Activated T-helper 2 cell treated with anti-CD3 and anti-CD28 coated beads, Interferon-gamma antibody, Interleukin-2, Interleukin-4, amounts not matched to agents 10 μg/mL and 5 μg/mL and 100 μg/mL, durations not matched to agents 14 hours and 24 hours and 36 hours (primary cell): ENCODE results near the gene DHRS7B. TPM values are rescaled to one million over a fixed set of nuclear protein-coding genes. Genes with fewer than 3 reads are reported as not detected.

ENCODE experiments used
- DNase-seq: peaks from one replicate; pipeline ENCODE4 v3.0.0; 2021; ENCODE audit warnings: low spot score
- H3K27ac Mint-ChIP-seq: one replicate; pipeline ENCODE4 v1.8.0; 2021; ENCODE audit warnings: mixed read lengths
- H3K27me3 Mint-ChIP-seq: one replicate; pipeline ENCODE4 v1.8.0; 2021; ENCODE audit warnings: low read depth, mixed read lengths
- H3K36me3 Mint-ChIP-seq: one replicate; pipeline ENCODE4 v1.8.0; 2021; ENCODE audit warnings: low read depth, mixed read lengths
- H3K4me1 Mint-ChIP-seq: one replicate; pipeline ENCODE4 v1.8.0; 2021; ENCODE audit warnings: low read depth, mixed read lengths
- H3K4me3 Mint-ChIP-seq: one replicate; pipeline ENCODE4 v1.8.0; 2021; ENCODE audit warnings: low read depth, mild to moderate bottlenecking, moderate library complexity, mixed read lengths
- H3K9me3 Mint-ChIP-seq: one replicate; pipeline ENCODE4 v1.8.0; 2021; ENCODE audit warnings: mixed read lengths
- intact Hi-C: fragments of 100-400 bp; cut with micrococcal nuclease; formaldehyde crosslinking; loops from one replicate; pipeline ENCODE4 v1.15.1; 2023
- total RNA-seq: library from RNA; stranded (reverse); gene quantifications from 2 replicates; pipeline ENCODE4 v1.2.3, GENCODE V29; 2022

DHRS7B gene
- total RNA-seq, 1 donor from 2014 or later, result 17.7 TPM

DNA sequence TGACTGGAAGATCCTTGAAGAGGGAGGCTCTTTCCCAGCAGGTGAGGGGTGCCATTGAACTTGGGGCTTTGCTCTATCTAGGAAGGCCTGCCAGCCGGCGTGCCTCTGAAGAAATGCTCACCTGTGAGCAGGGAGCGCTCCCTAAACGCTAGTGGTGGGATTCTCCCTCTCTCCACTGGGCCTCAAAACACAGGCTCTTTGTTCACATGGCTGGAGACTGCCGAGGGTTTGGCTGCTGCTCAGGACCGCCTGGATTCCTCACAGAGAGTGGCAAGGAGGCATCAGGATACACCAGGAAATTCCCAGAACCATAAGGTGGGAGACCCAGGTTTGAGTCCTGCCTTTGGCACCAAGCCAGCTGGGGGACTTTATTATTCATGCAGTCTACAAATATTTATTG, 104.8 kb downstream of the DHRS7B start:
- Mint-ChIP-seq H3K27me3 (no peaks in the 10 kb centered on the region), H3K27ac (no peak overlapping the region), H3K9me3 (peaks cover 6% of the 10 kb centered on the region), H3K4me1 (no peaks in the 10 kb centered on the region), H3K4me3 (no peak overlapping the region), H3K36me3 (peaks cover 5% of the 10 kb centered on the region)
- intact Hi-C loops, result no loop called here
- no peak for DNase-seq

GRCh38 chr17:21232033-21232749, 105.4 kb downstream of the DHRS7B start:
- H3K27ac Mint-ChIP-seq, result no peak overlapping the region
- no peaks in the 10 kb centered on the region for H3K4me1 Mint-ChIP-seq
- intact Hi-C loops, result no loop called here
- H3K9me3 Mint-ChIP-seq, result peaks cover 6% of the 10 kb centered on the region
- H3K4me3 Mint-ChIP-seq, result no peak overlapping the region
- no peaks in the 10 kb centered on the region for H3K27me3 Mint-ChIP-seq
- peaks cover 5% of the 10 kb centered on the region for H3K36me3 Mint-ChIP-seq
- DNase-seq, result no peak

- Mint-ChIP-seq H3K27me3 (no peaks in the 10 kb centered on the region), H3K4me1 (no peaks in the 10 kb centered on the region), H3K9me3 (peaks cover 6% of the 10 kb centered on the region), H3K36me3 (peaks cover 5% of the 10 kb centered on the region), H3K4me3 (no peak overlapping the region), H3K27ac (no peak overlapping the region)
- intact Hi-C loops, result no loop called here
- no peak for DNase-seq
Observed at GRCh38 chr17:21233581-21234347, 107.0 kb downstream of the DHRS7B start.

DNA sequence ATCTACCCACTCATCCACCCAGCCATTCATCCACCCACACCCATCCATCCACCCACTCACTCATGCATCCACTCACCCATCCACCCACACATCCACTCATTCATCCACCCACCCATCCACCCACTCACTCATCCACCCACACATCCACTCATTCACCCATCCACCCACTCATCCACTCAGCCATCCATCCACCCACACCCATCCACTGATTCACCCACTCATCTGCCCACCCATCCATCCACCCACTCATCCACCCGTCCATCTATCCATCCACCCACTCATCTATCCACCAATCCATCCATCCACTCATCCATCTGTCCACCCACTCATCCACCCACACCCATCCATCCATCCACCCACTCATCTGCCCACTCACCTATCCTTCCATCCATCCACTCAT, 109.2 kb downstream of the DHRS7B start:
- H3K9me3 Mint-ChIP-seq, result peaks cover 6% of the 10 kb centered on the region
- no peak for DNase-seq
- intact Hi-C loops, result no loop called here
- H3K4me3 Mint-ChIP-seq, result no peak overlapping the region
- H3K27ac Mint-ChIP-seq, result peak overlapping the region; percentile 11
- no peaks in the 10 kb centered on the region for H3K27me3 Mint-ChIP-seq
- H3K4me1 Mint-ChIP-seq, result no peaks in the 10 kb centered on the region
- peaks cover 5% of the 10 kb centered on the region for H3K36me3 Mint-ChIP-seq

DNA sequence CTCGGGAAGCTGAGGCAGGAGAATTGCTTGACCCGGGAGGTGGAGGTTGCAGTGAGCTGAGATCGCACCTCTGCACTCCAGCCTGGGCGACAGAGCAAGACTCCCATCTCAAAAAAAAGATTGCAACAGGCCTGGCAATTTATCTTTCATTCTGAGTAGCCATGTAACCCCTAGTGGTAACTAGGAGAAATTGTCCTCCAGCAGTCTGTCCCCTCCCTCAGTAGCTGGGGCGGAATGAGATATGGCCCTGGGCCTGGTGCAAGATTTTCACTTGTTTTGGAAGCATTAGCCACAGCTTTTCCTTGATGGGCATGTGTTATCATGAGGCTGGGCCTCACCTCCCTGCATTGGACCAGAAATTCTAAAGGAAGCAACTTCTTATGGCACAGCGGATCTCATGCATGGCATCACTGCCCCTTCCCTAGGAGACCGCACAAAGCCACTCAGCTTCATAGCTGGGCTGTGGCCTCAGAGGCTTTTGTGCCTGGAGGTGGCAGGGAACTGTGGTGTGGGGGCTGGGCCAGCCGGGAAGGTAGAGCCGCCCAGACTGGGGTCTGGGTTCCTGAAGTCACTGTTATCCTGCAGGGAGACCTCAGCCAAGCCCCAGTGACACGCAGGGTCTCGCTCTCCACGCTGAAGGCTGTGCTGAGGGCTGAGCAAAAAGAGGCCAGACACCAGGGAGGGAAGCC, 113.1 kb downstream of the DHRS7B start:
- DNase-seq, result no peak
- Mint-ChIP-seq H3K36me3 (no peaks in the 10 kb centered on the region), H3K4me3 (no peak overlapping the region), H3K9me3 (no peaks in the 10 kb centered on the region), H3K27ac (no peak overlapping the region), H3K4me1 (no peaks in the 10 kb centered on the region), H3K27me3 (no peaks in the 10 kb centered on the region)
- intact Hi-C loops, result no loop called here

DNA sequence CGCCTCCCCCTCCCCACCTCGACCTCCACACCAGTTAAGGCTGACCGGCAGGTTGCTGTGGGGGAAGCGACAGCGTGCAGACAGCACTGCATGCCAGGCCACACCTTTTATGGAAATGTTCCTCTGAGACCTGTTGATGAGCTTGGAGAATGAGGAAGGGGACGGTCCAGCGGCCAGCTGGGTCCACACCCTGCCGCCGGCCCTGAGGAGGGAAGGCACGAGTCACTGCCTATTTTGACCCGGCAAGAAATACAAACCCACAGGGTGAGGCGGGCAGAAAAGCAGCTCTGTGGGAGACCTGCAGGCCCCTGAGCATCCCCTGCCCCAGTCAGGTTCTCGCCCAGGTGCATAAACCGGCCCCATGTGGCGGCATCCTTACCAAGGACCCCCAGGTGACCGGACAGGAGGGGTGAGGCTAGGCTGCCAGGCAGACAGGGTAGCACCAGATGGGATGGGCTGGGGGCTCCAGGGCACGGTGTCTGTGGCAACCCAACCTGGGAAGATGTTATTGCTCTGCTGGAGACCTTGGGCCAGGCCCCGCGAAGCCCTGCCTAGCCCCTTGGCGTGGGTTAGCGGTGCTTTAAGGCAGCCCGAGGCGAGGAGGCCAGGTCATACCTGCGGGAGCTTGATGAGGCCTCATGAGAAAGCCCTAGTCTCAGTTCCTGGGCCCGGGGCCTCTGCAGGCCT, 113.7 kb downstream of the DHRS7B start:
- Mint-ChIP-seq H3K9me3 (no peaks in the 10 kb centered on the region), H3K27ac (no peak overlapping the region), H3K4me1 (no peaks in the 10 kb centered on the region), H3K4me3 (no peak overlapping the region), H3K27me3 (no peaks in the 10 kb centered on the region), H3K36me3 (no peaks in the 10 kb centered on the region)
- DNase-seq, result no peak
- intact Hi-C loops, result no loop called here

Other genes with a start within 250 kb of the DHRS7B start
- gene USP22, start 84.0 kb upstream of the DHRS7B start, total RNA-seq, result 147 and 167 TPM in 2 replicates
- 27.1 and 30.5 TPM in 2 replicates for gene TMEM11, start 87.2 kb downstream of the DHRS7B start, total RNA-seq
- 1.4 and 1.6 TPM in 2 replicates for gene NATD1, start 126.4 kb downstream of the DHRS7B start, total RNA-seq
- gene MAP2K3, start 157.7 kb downstream of the DHRS7B start, total RNA-seq, result 149 and 157 TPM in 2 replicates
- gene KCNJ12, start 249.4 kb downstream of the DHRS7B start, total RNA-seq, result not detected in 2 replicates